Thymus (tissue), 11 donors: ENCODE measurements around the gene TMEM9. TPM values are rescaled to one million over a fixed set of nuclear protein-coding genes. Genes with fewer than 3 reads are reported as not detected.

Experiments
- DNase-seq, 9 donors: peaks; one replicate each; pipeline ENCODE4 v3.0.0-alpha.2; 2013; ENCODE audit warnings: low spot score in 9 of 9, low read depth in 6 of 9, missing footprints in 1 of 9
- H3K27ac ChIP-seq, 2 donors: one replicate each; pipeline ENCODE4 v1.5.1; 2013; ENCODE audit warnings: control low read depth in 1 of 2, low read depth in 1 of 2, low read length in 1 of 2, mild to moderate bottlenecking in 1 of 2, moderate library complexity in 1 of 2
- H3K27me3 ChIP-seq, 2 donors: one replicate each; pipeline ENCODE4 v1.5.1; 2013; ENCODE audit warnings: low read length in 1 of 2; ENCODE audit not compliant: control insufficient read depth in 2 of 2, insufficient read depth in 1 of 2
- H3K36me3 ChIP-seq, 2 donors: one replicate each; pipeline ENCODE4 v1.5.1; 2013; ENCODE audit warnings: low read length in 1 of 2, mild to moderate bottlenecking in 1 of 2, moderate library complexity in 1 of 2; ENCODE audit not compliant: control insufficient read depth in 2 of 2, insufficient read depth in 2 of 2
- H3K4me1 ChIP-seq, 2 donors: one replicate each; pipeline ENCODE4 v1.5.1; 2013; ENCODE audit warnings: low read length in 2 of 2; ENCODE audit not compliant: control insufficient read depth in 2 of 2, insufficient read depth in 2 of 2
- H3K4me3 ChIP-seq, 2 donors: one replicate each; pipeline ENCODE4 v1.5.1; 2013; ENCODE audit warnings: low read length in 2 of 2, control low read depth in 1 of 2, mild to moderate bottlenecking in 1 of 2
- H3K9me3 ChIP-seq, 2 donors: one replicate each; pipeline ENCODE4 v1.5.1; 2013; ENCODE audit warnings: low read length in 1 of 2, mild to moderate bottlenecking in 1 of 2; ENCODE audit not compliant: control insufficient read depth in 2 of 2, insufficient read depth in 1 of 2
- WGBS: extraction: QIAGEN DNeasy Blood & Tissue Kit; methylation state at CpG from one replicate; pipeline ENCODE4 v1.1.7; 2013; 5-methylcytosine and 5-hydroxymethylcytosine counted together
- polyA plus RNA-seq: library from polyadenylated mRNA; stranded (reverse); fragments of 200-250 nt; gene quantifications from one replicate; pipeline ENCODE4 v1.2.3, GENCODE V29; 2013
- total RNA-seq: library from RNA; stranded (reverse); fragments of 120-200 nt; gene quantifications from one replicate; pipeline ENCODE4 v1.2.4, GENCODE V29; 2013
- donor health status: healthy.

TMEM9 gene
- total and polyA plus RNA-seq, 2 donors, result 31.5 to 57.5 TPM

DNA sequence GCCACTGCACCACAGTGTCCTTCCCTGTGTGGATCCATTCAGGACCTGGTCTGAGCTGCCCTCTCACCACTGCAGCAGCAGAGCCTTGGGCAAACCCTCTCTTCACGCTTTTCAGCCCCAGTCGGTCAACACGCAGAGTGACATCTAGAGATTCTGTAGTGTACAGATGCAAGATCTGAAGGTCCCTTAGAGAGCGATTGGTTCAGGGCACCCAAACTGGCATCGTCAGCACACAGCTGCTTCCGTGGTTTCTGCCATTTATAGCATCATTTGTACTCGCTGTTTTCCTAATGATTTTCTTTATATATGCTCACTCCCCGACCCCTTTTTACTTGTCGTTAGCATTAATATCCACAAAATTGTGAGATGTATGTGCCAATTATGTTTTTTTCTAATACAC is 25.8 kb downstream of the TMEM9 start:
- H3K27me3 ChIP-seq, result peaks cover 0 to 19% of the 10 kb centered on the region in 2 donors
- no peaks in the 10 kb centered on the region for H3K4me1 ChIP-seq
- peaks cover 0 to 3% of the 10 kb centered on the region in 2 donors for H3K9me3 ChIP-seq
- no peak for DNase-seq
- H3K27ac ChIP-seq, result no peak overlapping the region
- no peaks in the 10 kb centered on the region for H3K36me3 ChIP-seq
- no peak overlapping the region for H3K4me3 ChIP-seq
- 75% methylated on average over 9 of the region's 9 CpGs for WGBS

DNA sequence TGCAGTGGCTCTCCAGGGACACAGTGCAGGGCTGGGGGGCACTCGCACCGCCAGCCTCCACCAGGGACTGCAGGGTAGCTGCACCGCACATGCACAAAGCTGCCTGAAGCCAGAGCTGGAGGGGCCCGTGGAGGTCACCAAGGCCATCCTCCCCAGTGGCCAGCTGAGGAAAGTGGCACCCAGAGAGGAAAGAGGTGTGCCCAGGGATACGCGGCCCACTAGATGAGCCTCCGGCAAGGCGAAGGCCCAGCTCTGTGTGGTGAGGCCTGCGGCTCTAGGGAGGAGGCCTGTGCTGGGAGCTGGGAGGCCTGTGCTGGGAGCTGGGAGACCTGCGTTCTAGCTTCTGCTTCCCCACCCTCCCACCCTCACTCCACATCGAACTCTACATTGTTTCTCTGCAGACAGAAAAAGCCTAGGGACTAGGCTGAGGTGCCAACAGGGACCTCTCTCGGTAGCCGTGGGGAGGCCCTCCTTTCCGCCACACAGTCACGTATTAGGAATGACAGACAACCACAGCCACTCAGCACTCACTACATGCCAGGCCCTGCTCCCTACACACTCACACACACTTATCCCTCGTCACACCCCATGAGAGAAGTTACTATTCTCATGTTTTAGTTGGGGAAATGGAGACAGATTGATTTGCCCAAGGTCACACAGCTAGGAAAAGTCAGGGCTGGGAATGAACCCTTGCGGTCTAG is 26.4 kb downstream of the TMEM9 start:
- Histone ChIP-seq H3K36me3 (no peaks in the 10 kb centered on the region), H3K27me3 (peaks cover 0 to 19% of the 10 kb centered on the region in 2 donors), H3K4me3 (no peak overlapping the region), H3K27ac (no peak overlapping the region), H3K4me1 (no peaks in the 10 kb centered on the region), H3K9me3 (peaks cover 0 to 3% of the 10 kb centered on the region in 2 donors)
- DNase-seq, result no peak
- WGBS, result 96% methylated on average over 17 of the region's 17 CpGs

DNA sequence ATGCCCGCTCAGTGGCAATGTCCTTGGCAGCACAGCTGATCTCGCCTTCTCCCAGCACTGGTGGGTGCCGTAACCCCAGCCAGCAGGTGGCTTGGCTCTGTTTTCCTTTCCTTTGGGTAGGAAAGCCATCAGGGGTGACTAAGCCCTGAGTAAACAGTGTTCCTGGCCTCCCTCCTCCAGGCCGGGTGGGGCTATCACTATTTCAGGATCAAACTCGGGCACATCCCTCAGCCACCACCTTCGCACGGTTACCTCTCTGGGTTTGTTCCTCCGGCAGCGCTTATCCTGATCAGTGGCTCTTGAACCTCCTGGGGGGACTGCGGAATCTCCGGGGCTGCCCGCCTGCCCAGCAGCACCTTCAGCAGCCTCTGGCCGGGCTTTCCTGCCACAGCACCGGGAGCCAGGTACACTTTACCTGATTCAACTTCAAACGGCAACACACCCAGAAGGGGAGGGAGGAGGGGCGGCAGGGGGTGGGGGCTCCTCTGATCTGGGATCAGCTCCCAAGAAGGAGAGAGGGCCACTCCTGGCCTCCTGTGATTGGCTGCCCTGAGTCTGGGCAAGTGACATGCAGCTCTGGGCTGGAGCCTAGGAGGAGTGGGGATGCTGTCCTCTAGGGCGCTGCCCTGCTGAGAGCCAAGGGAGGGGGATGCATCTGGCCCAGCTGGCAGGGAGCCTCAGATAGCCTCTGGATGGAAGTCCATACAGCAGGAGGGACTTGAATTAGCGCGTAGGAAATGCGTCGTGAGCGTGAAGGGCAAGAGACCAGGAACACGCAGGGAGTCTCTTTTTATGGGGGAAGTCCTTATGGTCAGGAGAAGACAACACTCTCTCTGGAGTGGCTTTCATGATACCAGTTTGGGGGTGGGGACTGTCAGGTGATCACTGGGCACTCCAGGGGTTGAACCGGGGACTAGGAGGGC is 27.2 kb downstream of the TMEM9 start, which contains the start of gene ASCL5:
TSS of gene ASCL5 (minus strand) at position 353 of the 923 bp plus-strand sequence. CDS start 11,812 bp downstream, outside the sequence.
- peaks cover 0 to 19% of the 10 kb centered on the region in 2 donors for H3K27me3 ChIP-seq
- H3K36me3 ChIP-seq, result no peaks in the 10 kb centered on the region
- no peak within 1 kb of the TSS for H3K4me3 ChIP-seq
- DNase-seq, result no peak
- no peaks in the 10 kb centered on the region for H3K4me1 ChIP-seq
- H3K9me3 ChIP-seq, result peaks cover 0 to 3% of the 10 kb centered on the region in 2 donors
- 91% methylated on average over 24 of the region's 24 CpGs for WGBS
- H3K27ac ChIP-seq, result no peak within 1 kb of the TSS

DNA sequence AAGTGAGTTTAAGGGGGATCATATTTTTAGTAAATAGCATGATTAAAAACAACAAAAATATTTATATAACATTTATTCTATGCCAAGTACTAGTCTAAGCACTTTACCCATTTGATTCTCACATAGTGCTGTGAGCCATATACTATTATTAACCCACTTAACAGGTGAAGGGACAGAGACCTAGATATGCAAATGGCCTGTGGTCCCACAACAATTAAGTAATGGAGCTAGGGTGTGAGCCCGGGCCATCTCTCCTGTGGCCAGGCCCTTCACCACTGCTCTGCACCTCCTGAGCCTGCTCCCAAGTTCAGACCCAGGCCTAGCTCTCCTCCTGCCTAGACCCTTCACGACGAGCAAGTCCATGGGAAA is 27.8 kb downstream of the TMEM9 start:
- no peaks in the 10 kb centered on the region for H3K36me3 ChIP-seq
- no peak overlapping the region for H3K27ac ChIP-seq
- H3K27me3 ChIP-seq, result peaks cover 0 to 23% of the 10 kb centered on the region in 2 donors
- DNase-seq, result no peak
- WGBS, result 88% methylated on average over 3 of the region's 3 CpGs
- no peaks in the 10 kb centered on the region for H3K4me1 ChIP-seq
- no peak overlapping the region for H3K4me3 ChIP-seq
- peaks cover 0 to 3% of the 10 kb centered on the region in 2 donors for H3K9me3 ChIP-seq

DNA sequence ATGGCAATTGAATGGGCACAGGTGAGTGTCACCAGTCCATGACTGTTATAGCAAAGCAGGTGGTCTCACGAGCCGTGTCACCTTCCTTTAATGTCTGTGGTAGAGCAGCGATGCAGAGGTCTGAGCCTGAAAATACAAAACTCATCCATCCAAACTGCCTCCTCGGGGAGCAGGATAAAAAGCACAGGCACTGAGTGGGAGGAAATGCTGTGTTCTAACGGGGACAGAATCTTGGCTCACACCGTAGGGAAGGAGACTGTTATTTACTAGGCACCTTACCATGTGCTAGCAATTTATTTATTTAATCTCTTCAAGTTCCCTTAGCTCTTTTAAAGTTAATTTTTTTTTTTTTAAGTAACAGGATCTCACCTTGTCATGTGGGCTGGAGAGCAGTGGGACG is 28.5 kb downstream of the TMEM9 start:
- no peaks in the 10 kb centered on the region for H3K4me1 ChIP-seq
- 91% methylated on average over 7 of the region's 7 CpGs for WGBS
- H3K9me3 ChIP-seq, result peaks cover 0 to 3% of the 10 kb centered on the region in 2 donors
- no peaks in the 10 kb centered on the region for H3K36me3 ChIP-seq
- peaks cover 0 to 23% of the 10 kb centered on the region in 2 donors for H3K27me3 ChIP-seq
- H3K4me3 ChIP-seq, result no peak overlapping the region
- H3K27ac ChIP-seq, result no peak overlapping the region
- no peak for DNase-seq

DNA sequence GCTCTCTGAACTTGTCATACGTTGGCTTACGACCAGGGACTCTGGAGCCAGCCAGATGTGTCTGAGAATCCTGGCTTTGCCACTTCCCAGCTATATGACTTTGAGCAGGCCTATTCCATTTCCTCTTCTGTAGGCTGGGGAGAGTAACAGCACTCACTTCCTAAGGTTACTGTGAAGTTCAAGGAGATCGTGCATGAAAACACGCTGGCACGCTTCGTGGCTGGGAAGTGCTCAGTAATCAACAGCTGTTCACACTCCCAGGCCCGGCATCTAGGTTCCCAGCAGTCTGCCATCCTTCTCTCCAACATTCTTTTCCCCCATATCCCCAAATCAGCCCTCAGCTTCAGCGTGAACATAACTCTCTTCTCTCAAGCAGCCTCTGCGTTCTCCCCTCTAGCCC is 29.3 kb downstream of the TMEM9 start:
- peaks cover 0 to 23% of the 10 kb centered on the region in 2 donors for H3K27me3 ChIP-seq
- no peak for DNase-seq
- H3K4me3 ChIP-seq, result no peak overlapping the region
- peaks cover 0 to under 1% of the 10 kb centered on the region in 2 donors for H3K9me3 ChIP-seq
- no peaks in the 10 kb centered on the region for H3K36me3 ChIP-seq
- WGBS, result 93% methylated on average over 9 of the region's 9 CpGs
- no peak overlapping the region for H3K27ac ChIP-seq
- peaks cover 0 to 2% of the 10 kb centered on the region in 2 donors for H3K4me1 ChIP-seq

DNA sequence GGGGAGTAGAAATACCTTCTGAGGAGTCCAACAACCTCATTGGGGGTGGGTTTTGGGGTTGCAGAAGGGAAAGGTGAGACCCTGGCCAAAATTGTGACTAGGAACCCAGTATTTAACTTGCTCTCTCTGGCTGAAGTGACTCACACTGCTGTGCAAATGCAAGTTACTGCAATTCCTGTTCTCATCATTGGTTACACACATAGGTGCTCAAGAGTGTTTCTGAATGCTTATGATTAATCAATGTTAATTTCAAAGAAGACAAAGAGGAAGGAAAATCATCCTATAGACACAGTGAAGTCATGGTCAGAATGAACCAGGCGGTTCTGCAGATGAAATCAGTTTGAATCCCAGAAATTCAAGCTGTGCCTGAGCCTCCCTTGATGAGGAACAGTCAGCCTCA is 30.4 kb downstream of the TMEM9 start:
- H3K36me3 ChIP-seq, result no peaks in the 10 kb centered on the region
- H3K27ac ChIP-seq, result no peak overlapping the region
- H3K9me3 ChIP-seq, result no peaks in the 10 kb centered on the region
- 98% methylated on average over 1 of the region's 1 CpG for WGBS
- peaks cover 0 to 27% of the 10 kb centered on the region in 2 donors for H3K27me3 ChIP-seq
- no peak overlapping the region for H3K4me3 ChIP-seq
- DNase-seq, result no peak
- peaks cover 0 to 7% of the 10 kb centered on the region in 2 donors for H3K4me1 ChIP-seq

DNA sequence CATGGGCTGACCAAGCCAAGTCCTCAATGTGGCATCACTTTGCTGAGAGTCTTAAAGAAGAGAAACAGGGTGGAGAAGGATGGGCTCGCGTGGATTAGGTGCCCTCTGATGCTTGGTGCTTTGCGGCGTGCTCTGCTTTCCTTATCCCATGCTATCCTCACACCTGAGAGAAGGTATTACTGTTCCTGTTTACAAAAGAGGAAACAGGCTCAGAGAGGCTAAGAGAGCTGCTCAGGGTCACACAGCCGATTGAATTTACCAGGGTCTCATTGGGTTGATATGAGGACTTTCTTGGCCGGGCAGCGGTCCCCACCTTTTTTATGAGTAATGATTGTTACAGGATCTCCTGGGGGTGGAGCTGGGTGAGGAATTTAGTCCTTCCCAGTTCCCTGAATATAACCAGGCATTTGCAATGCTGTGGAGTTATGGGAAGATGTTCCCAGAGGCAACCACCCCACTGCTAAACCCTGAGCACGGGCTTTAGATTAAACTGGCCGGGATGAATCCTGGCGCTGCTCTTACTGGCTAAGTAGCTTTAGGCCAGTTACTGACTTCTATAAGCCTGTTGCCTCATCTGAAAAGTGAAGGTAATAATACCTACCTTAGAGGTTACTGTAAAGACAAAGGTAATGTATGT is 31.8 kb downstream of the TMEM9 start:
- H3K4me3 ChIP-seq, result no peak overlapping the region
- WGBS, result 98% methylated on average over 10 of the region's 10 CpGs
- H3K9me3 ChIP-seq, result no peaks in the 10 kb centered on the region
- H3K4me1 ChIP-seq, result peaks cover 0 to 7% of the 10 kb centered on the region in 2 donors
- H3K27ac ChIP-seq, result no peak overlapping the region
- no peaks in the 10 kb centered on the region for H3K36me3 ChIP-seq
- H3K27me3 ChIP-seq, result peaks cover 0 to 36% of the 10 kb centered on the region in 2 donors
- no peak for DNase-seq
